ENCODE results near the gene RBM33.
A peak's percentile ranks its signal among the peaks of the same experiment; 100 is the strongest.
"Not testable (repeated sequence)": the region's sequence is repeated elsewhere in the genome, so short reads cannot be mapped to it uniquely, and the experiment has no call there.

The RBM33 gene, protein sequence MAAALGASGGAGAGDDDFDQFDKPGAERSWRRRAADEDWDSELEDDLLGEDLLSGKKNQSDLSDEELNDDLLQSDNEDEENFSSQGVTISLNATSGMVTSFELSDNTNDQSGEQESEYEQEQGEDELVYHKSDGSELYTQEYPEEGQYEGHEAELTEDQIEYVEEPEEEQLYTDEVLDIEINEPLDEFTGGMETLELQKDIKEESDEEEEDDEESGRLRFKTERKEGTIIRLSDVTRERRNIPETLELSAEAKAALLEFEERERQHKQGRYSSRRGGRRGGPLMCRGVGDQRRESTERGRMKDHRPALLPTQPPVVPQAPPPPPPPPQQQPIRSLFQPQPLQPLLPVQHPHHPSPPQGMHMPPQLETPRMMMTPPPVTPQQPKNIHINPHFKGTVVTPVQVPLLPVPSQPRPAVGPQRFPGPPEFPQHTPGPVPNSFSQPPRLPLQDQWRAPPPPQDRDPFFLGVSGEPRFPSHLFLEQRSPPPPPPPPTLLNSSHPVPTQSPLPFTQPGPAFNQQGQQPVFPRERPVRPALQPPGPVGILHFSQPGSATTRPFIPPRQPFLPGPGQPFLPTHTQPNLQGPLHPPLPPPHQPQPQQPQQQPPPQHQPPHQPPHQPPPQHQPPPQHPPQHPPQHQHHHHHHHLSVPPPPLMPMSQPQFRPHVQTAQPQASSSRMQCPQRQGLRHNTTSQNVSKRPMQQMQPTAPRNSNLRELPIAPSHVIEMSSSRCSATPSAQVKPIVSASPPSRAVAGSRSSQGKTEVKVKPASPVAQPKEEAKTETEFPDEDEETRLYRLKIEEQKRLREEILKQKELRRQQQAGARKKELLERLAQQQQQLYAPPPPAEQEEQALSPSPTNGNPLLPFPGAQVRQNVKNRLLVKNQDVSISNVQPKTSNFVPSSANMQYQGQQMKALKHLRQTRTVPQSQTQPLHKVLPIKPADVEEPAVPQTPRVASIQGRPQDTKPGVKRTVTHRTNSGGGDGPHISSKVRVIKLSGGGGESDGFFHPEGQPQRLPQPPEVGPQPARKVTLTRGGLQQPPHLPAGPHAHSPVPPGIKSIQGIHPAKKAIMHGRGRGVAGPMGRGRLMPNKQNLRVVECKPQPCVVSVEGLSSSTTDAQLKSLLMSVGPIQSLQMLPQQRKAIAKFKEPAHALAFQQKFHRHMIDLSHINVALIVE

DNA sequence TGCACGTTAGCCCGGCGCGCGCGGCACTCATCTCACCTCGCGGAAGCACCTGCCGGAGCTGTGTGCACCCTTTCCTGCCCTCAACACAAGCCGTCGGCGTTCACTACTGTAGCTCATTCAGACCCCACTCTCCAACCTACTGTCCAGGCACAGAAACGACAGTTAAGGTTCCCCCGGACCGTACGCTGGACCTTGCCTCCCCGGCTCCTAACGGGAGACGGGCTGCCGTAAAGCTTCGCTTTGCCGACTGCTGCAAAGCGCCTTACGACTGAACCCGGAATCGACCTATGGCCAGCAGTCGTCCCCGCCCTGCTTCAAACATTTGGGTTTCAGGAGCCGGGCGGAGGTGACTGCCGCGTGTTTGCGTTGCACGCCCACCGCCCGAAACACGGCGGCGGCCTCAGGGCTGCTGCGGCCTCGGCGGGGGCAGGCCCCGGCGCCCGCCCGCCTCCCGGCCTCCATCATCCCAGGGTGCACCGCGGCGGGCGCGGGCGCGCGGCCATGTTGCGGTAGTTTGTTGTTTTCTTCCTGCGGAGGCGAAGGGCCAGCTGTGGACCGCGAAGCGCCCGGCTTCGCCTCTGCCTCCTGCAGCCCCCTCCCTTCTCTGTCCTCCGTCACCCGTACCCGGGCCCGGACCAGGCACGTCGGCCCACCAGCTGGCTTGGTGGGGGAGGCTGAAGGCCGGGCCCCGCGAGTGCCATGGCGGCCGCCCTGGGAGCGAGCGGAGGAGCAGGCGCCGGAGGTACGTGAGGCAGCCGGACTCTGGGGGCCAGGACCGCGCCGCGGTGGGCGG, at the start of gene RBM33:
Gene RBM33, plus strand, starts transcription at position 484 of the 793 bp plus-strand sequence. Its CDS starts 216 bp downstream, at position 700.
- peak; percentile 95 for DNase-seq

DNA sequence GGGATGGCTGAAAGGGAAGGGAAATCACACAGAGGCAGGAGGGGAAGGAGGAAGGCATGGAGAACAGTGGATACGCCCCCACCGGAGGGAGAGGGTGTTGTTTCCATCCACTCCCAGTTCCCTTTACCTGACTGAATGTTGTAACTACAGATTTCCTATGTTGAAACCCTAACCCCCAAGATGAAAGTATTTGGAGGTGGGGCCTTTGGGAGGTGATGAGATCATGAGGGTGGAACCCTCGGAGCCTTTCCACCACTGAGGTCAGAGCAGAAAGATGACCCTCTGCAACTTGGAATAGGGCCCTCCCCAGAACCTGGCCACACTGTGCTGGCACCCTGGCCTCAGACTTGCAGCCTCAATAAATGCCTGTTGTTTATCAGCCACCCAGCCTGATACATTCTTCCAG, 49.5 kb upstream of the RBM33 start:
- DNase-seq = no peak

DNA sequence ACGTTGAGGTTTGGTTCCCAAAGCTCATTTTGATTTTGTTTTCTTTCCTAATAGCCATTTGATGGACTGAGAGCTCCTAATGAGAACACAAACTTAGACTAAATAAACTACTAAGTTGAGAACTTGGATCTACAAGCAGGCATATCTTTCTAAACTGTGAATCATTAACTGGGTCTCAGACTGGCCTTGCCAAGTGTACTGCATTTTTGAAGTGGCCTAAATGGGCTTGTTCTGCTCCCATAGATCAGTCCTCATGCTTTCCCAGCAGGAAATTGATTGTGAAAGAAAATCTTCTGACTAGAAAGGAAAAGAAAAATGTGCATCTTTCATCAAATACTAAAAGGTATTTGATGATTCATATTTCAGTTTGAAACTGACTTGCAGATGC, 46.7 kb upstream of the RBM33 start:
- DNase-seq = no peak

DNA sequence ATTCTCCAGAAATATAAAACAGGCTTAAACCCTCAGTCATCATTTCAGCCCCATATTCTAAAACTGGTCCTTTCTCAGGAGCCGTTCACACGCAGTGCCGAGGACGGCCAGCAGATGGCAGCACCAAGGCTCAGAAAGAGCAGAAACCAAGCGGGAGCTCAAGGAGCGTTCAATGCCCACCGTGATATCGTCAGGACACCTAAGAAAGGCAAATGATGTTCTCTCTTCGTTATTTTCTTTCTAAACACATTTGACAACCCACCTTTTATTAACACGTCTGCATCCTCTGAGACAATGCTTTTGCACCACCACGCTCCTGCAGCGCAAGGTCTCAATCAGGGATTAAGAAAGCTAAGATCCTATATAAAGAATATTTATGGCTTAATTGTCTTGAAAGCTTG, 45.7 kb upstream of the RBM33 start:
- DNase-seq = peak; percentile 90

DNA sequence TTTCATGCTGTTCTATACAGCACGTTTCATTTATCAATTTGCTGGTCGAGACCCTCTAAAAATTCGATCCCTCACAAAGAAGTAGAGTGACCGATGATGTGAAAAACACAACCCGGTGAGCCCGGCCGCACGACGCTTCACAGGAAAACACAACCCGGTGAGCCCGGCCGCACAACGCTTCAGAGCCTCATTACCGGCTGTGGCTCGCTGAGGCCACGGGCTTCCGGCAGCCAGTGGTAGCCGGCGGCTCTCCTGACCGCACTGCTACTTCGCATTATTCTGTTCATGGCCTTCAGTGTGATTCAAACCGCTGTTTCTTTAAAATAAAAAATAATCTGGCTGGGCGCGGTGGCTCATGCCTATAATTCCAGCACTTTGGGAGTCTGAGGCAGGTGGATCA, 42.3 kb upstream of the RBM33 start:
- DNase-seq = no peak

DNA sequence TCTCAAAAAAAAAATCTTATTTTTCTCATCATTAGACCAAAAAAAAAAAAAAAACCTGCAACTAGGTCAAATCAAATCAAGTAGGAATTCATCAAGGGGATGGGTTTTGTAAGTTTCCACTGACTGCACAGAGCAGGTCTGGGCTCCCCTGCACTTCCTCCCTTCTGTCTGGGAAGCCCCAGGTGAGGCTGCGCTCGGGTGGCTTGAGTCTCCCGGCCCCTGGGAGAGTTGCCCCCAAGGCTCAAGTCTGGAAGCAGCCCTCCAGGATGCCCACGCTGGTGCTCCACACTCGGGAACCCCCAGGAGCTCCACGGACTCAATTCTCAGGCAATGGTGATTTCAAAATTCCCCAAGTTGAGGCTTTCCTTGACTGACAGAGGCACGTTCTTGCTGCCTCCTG, 41.7 kb upstream of the RBM33 start:
- DNase-seq = no peak

DNA sequence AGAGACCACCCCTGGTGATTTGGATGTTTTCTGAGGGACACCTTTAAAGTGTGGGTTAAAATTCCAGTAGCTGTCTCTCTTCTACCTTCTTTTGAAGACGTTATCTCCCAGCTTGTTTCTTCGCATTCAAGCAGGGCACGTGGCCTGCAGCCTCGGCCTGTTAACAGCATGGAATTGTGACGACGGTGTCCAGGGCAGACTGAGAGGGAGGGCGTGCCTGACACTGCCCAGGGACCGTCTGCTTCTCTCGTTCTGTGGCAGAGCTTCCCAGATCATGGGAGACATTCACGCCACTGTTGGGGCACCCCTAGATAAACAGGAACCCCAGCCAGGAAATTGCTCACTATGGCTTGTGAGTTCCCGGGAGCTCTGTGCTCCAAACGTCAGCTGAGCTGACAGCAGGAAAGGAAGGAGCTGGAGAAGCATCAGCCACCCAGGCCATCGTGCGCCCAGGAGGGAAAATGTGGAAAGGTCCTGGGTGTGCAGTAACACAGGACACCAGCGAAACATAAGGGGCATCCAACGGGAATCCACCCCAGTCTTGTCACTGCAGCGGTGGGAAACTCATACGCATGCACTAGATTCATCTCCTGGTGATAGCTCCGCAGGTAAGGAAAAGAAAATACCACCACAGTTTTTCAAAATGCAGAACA, 41.1 kb upstream of the RBM33 start:
- no peak for DNase-seq

DNA sequence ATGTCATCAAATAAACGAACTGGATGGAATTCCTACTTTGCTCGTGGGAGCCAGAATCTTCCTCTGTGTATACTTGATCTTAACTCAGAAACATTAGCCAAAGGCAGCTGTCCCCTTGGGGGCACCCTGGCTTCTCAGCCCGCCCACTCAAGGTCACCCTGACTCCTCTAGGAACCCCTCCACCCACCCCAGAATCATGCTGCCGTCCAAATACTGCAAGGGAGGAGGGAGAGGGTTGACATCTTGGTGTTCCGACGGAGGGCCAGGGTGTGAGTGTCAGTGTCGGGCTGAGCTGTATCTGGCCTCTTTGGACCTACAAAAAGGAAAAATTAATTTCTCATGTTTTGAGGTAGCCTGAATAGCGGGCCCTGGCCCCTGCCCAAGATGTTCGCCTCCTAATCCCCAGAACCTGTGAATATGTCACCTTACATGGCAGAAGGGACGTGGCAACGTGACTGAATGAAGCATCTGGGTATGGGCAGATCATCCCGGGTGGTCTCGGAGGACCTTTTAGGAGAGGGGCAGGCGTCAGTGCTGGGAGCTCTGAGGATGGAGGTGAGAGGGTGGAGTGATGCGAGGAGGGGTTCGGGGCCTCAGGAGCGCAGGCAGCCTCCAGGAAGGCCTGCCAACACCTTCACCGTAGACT, 40.5 kb upstream of the RBM33 start:
- no peak for DNase-seq

DNA sequence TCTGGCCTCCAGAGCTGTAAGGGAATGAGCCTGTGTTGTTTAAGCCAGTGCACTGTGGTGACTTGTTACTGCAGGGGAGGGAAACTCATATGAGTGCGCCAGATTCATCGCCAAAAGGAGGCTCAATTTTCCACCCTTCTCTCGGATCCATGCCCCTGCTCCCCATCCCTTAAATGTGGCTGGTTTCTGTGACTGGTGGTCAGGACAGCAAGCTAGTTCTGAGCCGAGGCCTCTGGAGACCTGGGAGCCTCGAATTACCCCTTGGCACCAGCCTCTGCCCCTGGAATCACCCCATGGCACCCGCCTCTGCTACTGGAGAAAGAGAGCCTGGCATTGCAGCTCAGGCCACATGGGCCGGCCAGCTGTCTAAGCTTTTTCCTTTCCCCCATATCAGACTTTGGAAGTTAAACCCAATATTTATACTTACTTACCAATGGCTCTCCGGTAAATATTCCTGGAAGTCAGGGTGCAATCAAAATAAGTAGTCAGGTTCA, 39.9 kb upstream of the RBM33 start:
- DNase-seq = no peak

DNA sequence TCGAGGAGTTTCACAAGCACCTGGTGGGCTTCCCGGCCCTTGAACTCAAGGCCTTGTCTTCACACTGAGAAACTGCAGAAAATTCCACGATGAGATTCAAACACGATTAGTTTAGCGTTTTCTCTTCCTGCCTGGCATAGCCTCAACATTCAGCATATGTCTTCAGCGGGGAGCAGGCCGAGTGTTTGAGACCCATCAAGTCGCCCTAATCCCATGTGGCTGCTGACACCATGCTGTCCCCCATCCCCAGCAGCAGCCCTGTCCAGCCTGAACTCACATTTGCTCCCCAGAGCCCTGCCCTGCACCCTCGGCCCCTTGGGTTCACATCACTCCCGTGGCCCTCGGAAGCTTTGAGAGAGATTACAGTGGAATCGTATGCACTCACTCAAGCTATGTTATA, 35.3 kb upstream of the RBM33 start:
- no peak for DNase-seq

DNA sequence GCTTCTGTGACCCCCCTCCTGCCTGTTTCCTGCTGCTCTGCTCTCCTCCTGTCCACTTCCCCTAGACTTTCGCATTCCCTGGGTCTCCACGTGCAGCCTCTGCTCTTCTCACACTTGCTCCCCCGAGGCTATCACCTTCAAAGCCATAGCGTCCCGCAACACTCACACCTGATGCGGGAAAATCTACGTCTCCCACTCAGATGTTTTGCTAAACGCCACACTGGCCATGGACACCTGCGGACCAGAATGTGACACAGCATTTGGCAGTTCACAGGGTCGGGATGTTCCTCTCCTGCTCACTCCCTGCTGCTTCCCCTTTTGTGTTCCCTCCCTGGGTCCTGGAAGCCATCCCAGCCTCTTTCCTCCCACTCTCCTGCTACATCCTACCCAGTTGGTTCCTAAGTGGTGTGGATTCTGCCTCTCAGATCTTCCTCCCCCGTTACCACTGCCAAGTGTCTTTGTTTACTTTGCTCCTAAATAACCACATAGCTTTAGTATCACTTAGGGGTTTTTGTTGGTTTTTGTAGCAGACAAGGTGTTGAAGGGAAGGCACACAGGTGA, 33.7 kb upstream of the RBM33 start:
- no peak for DNase-seq

DNA sequence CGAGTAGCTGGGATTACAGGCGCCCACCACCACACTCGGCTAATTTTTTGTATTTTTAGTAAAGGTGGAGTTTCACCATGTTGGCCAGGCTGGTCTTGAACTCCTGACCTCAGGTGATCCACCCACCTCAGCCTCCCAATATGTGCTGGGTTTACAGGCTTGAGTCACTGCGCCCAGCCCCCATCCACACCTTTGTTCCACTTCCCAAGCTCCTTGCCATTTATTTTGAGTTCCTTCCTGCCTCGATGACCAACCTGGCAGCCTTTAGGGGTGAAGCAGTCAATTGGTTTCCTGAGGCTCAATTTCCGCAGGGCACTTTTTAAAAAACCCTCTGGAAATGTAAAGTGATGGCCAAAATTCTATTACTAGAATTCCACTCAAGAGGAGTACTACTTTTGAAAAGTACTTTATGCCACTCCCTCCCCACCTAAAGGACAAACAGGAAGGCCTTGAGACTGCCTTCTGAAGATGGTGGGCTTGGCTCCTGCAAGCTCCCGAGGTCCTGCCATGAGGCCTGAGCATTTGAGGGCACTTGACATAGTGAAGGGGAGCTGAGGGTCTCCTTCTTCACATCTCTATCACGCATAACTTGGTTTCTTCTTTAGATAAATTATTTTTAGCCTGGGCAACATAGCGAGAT, 32.5 kb upstream of the RBM33 start:
- no peak for DNase-seq

DNA sequence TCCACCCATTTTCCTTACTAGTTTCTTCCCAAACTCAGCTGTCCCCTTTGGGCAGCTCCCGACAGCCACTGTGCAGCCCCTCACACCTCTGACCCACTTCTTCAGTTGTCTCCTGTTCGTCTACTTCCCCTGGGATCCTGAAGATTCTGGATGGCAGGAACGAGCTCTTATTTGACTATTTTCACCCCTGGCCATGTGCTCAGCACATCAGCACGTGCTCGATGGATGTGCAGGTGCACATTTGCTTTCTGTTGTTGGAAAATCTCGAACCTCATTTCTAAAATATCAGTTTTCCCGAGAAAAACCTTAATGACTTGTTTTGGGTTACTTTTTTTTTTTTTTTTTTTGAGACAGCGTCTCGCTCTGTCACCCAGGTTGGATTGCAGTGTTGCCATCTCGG, 31.8 kb upstream of the RBM33 start:
- no peak for DNase-seq

DNA sequence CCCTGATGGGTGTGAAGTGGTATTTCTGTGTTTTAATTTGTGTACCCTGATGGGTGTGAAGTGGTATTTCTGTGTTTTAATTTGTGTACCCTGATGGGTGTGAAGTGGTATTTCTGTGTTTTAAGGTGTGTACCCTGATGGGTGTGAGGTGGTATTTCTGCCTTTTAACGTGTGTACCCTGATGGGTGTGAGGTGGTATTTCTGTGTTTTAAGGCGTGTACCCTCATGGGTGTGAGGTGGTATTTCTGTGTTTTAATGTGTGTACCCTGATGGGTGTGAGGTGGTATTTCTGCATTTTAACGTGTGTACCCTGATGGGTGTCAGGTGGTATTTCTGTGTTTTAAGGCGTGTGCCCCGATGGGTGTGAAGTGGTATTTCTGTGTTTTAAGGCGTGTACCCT, 29.4 kb upstream of the RBM33 start:
- DNase-seq = not testable (repeated sequence)

DNA sequence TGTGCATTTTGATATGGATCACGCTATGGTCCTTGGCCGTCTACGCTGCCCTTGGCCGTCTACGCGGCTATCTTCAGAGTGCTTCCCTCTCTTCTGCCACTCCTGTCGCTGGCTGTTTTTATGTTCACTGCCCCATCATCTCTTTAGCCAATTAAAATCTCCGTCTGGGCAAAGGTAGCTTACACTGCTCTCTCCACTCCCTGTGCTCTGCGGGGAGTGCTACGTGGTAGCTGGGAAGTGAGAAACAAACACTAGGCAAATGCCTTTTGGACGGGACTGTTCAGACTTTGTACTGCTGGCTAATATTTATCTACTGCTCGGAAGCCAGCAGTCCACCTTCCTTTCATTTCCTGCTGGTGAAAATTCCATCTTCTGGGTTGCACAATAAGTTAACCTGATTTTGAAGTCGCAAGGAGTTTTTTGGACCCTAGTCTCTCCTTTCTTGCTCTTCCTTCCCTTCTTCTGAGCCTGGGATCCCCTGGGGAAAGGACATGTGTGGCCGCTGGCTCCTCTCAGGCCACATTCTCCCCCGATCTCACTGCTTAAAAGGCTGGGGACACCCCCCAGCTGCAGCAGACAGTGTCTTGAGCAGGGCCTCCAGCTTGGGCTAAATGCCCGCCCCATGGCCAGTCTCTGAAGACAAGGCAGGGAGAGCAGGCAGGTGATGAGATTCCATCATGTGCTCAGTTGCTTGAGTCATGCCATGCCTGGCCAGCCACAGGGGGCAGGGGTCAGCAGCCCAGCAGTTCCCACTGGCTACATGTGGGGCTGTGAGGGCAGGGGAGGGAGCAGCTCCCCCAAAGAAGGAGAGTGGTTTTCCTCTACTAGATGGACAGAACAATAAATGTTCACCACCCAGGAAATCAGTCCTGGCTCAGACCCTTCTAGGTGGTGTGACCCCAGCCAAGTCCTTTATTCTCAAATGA, 25.5 kb upstream of the RBM33 start:
- DNase-seq = no peak

DNA sequence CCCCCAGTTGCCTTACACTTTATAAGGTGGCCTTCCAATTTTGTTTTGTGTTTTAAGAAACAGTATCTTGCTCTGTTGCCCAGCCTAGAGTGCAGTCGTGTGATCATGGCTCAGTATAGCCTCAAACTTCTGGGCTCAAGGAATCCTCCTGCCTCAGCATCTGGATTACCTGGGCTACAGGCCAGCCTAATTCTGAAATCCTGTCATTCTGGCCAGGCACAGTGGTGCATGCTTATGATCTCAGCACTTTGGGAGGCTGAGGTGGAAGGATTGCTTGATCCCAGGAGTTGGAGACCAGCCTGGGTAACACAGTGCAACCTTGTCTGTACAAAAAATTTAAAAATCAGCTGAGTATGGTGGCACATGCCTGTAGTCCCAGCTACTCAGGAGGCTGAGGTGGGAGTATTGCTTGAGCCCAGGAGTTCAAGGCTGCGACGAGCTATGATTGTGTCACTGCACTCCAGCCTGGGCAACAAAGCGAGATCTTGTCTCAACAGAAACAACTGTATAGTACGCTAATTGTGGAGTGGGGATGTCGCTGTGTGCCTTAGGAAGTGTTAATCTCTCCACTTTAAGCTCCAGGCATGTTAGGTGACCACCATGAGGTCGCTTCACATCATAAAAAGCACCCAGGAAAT, 24.7 kb upstream of the RBM33 start:
- no peak for DNase-seq

DNA sequence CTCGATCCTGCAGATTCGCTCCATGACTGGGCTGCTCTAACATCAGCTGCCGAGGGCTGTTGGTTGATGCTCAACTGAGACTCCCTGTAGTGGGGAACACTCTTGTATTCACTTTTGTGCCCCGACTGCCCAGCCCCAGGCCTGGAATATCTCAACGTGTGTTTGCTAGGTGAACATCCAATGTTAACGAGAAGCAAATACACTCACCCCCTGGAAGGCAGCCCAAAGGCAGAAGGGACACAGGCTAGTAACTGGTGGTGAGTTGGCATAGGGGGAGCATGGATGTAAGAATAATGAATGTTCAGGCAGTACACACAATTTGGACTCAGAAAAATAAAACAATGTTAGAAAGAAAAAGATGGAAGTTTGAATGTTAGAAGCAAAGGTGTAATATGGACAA, 24.0 kb upstream of the RBM33 start:
- no peak for DNase-seq

DNA sequence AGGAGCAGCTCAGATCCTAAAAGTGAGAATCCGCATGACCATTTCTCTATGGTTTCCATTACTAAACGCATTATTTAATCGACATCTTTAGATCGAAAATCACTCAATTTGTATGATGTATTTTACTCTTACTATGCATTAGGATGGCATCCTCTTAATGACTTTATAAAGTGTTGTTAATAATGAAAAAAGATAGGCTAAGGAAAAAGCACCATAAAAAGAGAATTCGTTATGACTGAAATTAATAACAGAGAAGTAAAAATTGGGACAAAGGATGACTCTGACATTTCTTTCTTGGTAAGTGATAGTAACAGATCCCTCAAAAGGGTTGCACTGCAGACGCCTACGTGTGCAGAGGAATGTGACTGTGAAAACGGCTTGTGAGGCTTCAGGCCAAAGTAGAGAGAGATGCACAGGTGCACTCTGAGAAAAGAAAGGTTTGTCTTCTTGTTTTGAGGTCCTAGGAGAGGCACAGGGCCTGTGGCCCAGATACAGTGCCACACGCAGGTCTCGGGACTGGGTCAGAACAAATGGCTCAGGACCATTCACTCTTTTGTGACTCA, 23.0 kb upstream of the RBM33 start:
- no peak for DNase-seq

DNA sequence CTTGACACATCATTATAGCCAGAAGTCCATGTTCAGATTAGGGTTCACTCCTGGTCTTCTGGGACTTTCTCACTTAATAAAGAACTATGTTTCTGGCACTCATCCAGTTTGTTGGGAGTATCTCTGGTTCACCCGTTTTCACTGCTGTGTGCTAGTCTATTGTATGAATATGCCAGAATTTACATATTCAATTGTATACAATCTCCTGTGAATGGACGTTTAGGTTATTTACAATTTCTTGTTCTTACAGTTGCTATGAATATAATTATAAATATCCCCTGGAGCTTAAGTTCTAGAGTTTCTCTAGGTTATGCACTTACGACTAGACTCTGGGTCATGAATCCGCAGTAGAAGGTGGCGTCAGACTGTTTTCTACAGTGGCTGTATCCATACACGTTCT, 20.0 kb upstream of the RBM33 start:
- no peak for DNase-seq
